Activated naive CD8-positive, alpha-beta T cell treated with anti-CD3 and anti-CD28 coated beads, Interleukin-2, amount 10 ng/mL, durations not matched to agents 7 days and 5 days (primary cell): ENCODE results near the gene SLC22A9. TPM values are rescaled to one million over a fixed set of nuclear protein-coding genes. Genes with fewer than 3 reads are reported as not detected.

ENCODE experiments used
- total RNA-seq, 2 experiments: library from RNA; stranded (reverse); gene quantifications; one replicate each; pipeline ENCODE4 v1.2.3, GENCODE V29; 2021

The SLC22A9 gene
- total RNA-seq, 2 experiments from 2014 or later = not detected

Other genes starting within 250 kb of the SLC22A9 start
- gene SLC22A24, start 225.6 kb upstream of the SLC22A9 start, total RNA-seq = not detected
- gene SLC22A25, start 126.2 kb upstream of the SLC22A9 start, total RNA-seq = not detected
- gene PLAAT5, start 121.4 kb downstream of the SLC22A9 start, total RNA-seq = under 1 TPM; 0.43 to 0.44 TPM
- gene LGALS12, start 136.3 kb downstream of the SLC22A9 start, total RNA-seq = not detected
- 100 to 1,000 TPM; 156 to 158 TPM for gene PLAAT4, start 167.0 kb downstream of the SLC22A9 start, total RNA-seq
- gene PLAAT2, start 193.6 kb downstream of the SLC22A9 start, total RNA-seq = under 1 TPM in 1 of 2 experiments, not detected in 1; 0.58 TPM
- 10 to 100 TPM; 15.8 to 17.3 TPM for gene PLAAT3, start 244.6 kb downstream of the SLC22A9 start, total RNA-seq